ENCODE data around the gene CST9. TPM values are rescaled to one million over a fixed set of nuclear protein-coding genes. Genes with fewer than 3 reads are reported as not detected.

Gene CST9
- total RNA-seq, 2 donors from 2014 or later: not detected

DNA sequence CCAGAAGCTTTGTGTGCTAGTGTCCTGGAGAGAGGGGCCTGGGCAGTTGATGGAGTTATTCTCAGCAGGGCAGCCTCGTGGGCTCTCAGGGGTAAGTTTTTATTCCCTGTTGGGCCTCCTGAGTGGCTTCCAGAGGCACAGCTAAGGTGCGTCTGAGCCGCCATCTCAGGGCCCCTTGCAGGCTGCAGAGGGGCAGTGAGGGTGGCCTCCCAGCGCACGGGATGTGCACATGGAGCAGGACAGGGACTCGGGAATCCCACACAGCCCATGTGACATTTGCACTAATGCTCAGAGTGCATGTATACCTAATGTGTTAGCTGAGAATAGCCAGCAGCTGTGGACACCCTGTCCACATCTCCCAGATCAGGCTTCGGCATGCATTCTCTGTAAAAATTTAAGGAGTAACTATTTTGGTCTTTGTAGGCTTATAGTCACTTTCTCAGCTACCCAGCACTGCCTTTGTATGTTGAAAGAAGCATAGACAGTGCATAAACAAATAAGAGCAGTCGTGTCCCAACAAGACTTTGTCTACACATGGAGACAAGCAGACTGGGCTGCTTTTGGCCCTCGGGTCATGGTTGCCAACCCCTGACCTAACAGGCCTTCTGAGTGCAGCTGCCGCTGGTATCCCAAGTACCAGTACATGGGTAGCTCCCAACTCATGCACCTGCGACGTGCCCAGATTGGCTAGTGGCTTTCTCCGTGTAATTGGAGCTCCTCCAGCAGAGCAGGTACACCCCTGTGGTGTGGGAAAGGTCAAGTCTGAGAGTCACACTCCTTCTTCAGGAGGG lies 18.8 kb downstream of the CST9 start:
- Histone ChIP-seq H3K27me3 (replicated peaks; ENCODE audit: insufficient read depth) (no peaks in the 10 kb centered on the region), H3K4me3 (no peak overlapping the region), H3K36me3 (no peaks in the 10 kb centered on the region), H3K27ac (no peak overlapping the region), H3K4me1 (replicated peaks) (peaks cover 7% of the 10 kb centered on the region), H3K9me3 (no peaks in the 10 kb centered on the region)
- TF ChIP-seq POLR2AphosphoS5 (IDR thresholded peaks at IDR 0.05): no peak
- TF ChIP-seq POLR2A (IDR thresholded peaks at IDR 0.05): no peak
- TF ChIP-seq, protein P1, sequence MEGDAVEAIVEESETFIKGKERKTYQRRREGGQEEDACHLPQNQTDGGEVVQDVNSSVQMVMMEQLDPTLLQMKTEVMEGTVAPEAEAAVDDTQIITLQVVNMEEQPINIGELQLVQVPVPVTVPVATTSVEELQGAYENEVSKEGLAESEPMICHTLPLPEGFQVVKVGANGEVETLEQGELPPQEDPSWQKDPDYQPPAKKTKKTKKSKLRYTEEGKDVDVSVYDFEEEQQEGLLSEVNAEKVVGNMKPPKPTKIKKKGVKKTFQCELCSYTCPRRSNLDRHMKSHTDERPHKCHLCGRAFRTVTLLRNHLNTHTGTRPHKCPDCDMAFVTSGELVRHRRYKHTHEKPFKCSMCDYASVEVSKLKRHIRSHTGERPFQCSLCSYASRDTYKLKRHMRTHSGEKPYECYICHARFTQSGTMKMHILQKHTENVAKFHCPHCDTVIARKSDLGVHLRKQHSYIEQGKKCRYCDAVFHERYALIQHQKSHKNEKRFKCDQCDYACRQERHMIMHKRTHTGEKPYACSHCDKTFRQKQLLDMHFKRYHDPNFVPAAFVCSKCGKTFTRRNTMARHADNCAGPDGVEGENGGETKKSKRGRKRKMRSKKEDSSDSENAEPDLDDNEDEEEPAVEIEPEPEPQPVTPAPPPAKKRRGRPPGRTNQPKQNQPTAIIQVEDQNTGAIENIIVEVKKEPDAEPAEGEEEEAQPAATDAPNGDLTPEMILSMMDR (IDR thresholded peaks at IDR 0.05): no peak
- intact Hi-C loops (cut with DNase I): no loop called here
- WGBS: 42% methylated on average over 13 of the region's 13 CpGs
- DNase-seq (ENCODE audit: low spot score): no peak

DNA sequence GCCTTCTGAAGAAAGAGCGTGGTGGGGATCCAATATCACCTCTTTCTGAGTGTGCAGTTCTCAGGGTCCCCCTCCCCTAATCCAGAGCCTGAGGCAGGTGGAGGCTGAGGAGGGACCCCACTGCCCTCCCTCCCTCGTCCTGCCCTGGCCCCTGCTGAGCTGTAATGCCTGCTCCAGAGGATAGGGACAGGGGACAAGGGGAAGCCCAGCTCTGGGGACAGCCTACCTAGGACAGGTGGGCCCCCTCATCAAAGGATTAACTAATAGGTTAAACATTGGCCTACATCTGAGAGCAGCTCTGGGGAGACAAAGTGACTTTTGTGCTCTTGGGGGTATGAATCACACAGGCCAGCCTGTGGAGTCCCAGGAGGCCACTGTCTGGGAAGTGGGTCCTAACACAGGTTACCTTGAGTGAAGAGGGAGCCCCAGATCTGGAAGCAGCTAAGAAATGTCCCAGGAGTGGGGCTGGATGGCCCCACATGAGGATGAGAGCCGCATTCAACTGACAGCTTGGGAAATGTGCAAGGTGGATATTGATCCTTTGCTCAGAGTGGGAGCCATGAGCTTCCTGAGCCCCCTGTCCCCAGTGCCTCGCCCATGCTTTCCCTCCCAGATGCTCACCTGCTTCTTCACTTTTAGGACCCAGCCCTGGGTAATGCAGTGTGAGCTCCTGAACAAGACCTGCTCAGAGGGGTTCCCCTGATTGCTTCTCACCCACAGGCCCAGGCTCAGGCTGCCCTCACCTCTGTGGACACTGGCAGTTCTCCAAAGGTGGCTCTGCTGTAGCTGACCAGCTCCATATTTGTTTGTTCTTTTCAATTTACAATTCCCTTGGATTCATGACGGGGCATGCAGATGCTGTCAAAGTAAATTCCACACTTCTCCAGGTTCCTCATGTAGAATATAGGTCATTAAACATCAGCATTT lies 19.6 kb downstream of the CST9 start:
- H3K9me3 ChIP-seq: no peaks in the 10 kb centered on the region
- H3K4me1 ChIP-seq (replicated peaks): peaks cover 7% of the 10 kb centered on the region
- H3K4me3 ChIP-seq: no peak overlapping the region
- peak; percentile 42 for TF ChIP-seq POLR2AphosphoS5 (IDR thresholded peaks at IDR 0.05)
- TF ChIP-seq, protein P1 (IDR thresholded peaks at IDR 0.05): no peak
- no peak for TF ChIP-seq POLR2A (IDR thresholded peaks at IDR 0.05)
- 77% methylated on average over 5 of the region's 5 CpGs for WGBS
- no peak overlapping the region for H3K27ac ChIP-seq
- intact Hi-C loops (cut with DNase I): no loop called here
- DNase-seq (ENCODE audit: low spot score): peak; percentile 54
- no peaks in the 10 kb centered on the region for H3K36me3 ChIP-seq
- no peaks in the 10 kb centered on the region for H3K27me3 ChIP-seq (replicated peaks; ENCODE audit: insufficient read depth)

DNA sequence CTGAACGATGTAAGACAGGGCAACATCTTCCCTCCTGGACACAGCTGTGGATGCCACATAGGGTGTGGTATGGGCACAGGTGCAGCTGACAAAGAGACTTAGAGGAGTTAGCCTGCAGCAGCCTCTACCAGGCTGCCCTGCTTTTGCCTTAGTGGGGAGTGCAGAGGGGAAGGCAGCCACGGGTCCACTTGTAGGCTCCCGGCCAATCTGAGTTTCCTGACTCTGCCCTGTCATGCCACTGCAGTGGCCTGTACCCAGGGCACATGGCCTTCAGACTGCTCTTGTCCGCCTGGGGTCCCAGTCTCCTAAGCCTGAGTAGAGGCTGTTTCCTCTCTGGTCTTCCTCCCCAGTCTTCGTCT lies 20.3 kb downstream of the CST9 start:
- H3K27me3 ChIP-seq (replicated peaks; ENCODE audit: insufficient read depth): no peaks in the 10 kb centered on the region
- 83% methylated on average over 5 of the region's 5 CpGs for WGBS
- no peak for DNase-seq (ENCODE audit: low spot score)
- no peak overlapping the region for H3K27ac ChIP-seq
- H3K4me3 ChIP-seq: no peak overlapping the region
- no peaks in the 10 kb centered on the region for H3K36me3 ChIP-seq
- TF ChIP-seq POLR2A (IDR thresholded peaks at IDR 0.05) (no peak), POLR2AphosphoS5 (IDR thresholded peaks at IDR 0.05) (no peak)
- TF ChIP-seq, protein P1 (IDR thresholded peaks at IDR 0.05): no peak
- peaks cover 7% of the 10 kb centered on the region for H3K4me1 ChIP-seq (replicated peaks)
- no peaks in the 10 kb centered on the region for H3K9me3 ChIP-seq
- intact Hi-C loops (cut with DNase I): no loop called here

DNA sequence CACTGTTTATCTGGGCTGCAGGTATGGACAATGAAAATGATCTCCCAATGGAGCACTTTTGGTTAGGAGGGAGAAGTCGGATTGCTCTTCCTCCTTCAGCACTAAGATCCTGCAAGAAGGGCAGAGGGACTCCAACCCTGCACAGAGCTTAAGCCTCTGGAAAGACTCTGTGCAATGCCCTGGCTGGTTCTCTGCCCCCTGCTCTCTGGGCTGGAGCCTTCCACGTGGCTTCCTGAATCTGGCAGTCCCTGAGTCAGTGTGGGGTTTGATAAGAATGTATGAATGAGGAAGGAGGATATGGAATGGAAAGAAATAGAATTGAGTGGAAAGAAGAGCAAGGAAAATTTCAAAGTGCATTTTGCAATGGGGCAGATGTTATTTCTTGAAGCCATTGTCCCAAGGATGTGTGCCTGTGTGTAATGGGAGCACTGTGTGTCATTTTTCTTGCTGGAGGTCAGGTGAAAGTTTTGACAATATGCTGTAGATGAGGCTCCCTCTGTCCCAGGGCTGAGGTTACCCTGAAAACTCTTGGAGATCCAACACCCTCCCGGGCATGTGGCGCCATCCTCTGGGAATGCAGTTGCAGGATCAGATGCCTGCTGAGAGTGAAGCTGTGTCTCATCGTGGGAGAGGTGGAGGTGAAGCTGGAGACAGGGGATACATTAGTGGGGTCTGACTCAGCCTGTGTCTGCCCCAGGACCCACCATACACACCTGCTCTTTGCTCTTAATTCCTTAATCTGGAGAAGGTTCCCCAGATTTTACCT lies 21.1 kb downstream of the CST9 start:
- DNase-seq (ENCODE audit: low spot score): no peak
- Histone ChIP-seq H3K27me3 (replicated peaks; ENCODE audit: insufficient read depth) (no peaks in the 10 kb centered on the region), H3K9me3 (no peaks in the 10 kb centered on the region), H3K4me1 (replicated peaks) (peaks cover 7% of the 10 kb centered on the region), H3K4me3 (no peak overlapping the region), H3K27ac (no peak overlapping the region), H3K36me3 (no peaks in the 10 kb centered on the region)
- TF ChIP-seq, protein P1 (IDR thresholded peaks at IDR 0.05): no peak
- TF ChIP-seq POLR2A (IDR thresholded peaks at IDR 0.05) (no peak), POLR2AphosphoS5 (IDR thresholded peaks at IDR 0.05) (no peak)
- intact Hi-C loops (cut with DNase I): no loop called here
- 78% methylated on average over 5 of the region's 5 CpGs for WGBS
